LNCAP (cell line): ENCODE results near the gene WFIKKN1.

ENCODE experiments used
- CTCF ChIP-seq: fragments of 450-650 bp; IDR thresholded peaks from 2 replicates; pipeline ENCODE4 v1.5.1; 2017; ENCODE audit warnings: mild to moderate bottlenecking

The WFIKKN1 gene

GRCh38 chr16:677316-678190 lies 46.8 kb downstream of the WFIKKN1 start:
- no peak for TF ChIP-seq CTCF

DNA sequence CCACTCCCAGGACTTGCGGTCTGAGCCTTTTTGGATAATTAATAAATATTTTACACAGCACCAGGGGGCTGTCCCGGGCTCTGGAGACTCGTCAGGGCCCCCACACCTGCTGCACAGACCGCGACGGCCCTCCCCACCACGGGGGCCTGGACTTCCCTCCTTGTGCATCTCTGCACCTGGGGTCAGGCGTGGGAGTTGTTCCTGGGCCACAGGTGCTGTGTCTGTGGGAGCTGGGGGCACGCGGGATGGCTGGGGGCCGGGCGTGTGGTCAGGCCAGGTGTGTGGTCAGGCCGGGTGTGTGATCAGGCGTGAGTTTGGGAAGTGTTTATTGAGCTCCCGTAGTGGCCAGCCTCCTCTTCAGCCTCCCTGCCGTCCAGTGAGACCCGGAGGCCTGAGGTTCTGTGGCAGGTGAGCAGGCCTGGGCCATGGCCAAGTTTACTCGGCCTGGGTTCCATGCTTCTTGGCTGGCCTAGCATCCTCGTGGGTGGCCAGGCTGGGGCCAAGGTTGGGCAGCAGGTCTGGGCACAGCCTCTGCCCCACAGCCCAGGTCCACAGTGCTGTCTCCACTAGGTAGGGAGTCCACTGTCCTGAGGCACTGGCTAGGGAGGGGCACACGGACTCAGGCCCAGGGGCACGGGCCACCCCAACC lies 47.5 kb downstream of the WFIKKN1 start:
- no peak for TF ChIP-seq CTCF

- TF ChIP-seq CTCF = no peak
These were observed 48.4 kb downstream of the WFIKKN1 start for GRCh38 chr16:678858-679813.

DNA sequence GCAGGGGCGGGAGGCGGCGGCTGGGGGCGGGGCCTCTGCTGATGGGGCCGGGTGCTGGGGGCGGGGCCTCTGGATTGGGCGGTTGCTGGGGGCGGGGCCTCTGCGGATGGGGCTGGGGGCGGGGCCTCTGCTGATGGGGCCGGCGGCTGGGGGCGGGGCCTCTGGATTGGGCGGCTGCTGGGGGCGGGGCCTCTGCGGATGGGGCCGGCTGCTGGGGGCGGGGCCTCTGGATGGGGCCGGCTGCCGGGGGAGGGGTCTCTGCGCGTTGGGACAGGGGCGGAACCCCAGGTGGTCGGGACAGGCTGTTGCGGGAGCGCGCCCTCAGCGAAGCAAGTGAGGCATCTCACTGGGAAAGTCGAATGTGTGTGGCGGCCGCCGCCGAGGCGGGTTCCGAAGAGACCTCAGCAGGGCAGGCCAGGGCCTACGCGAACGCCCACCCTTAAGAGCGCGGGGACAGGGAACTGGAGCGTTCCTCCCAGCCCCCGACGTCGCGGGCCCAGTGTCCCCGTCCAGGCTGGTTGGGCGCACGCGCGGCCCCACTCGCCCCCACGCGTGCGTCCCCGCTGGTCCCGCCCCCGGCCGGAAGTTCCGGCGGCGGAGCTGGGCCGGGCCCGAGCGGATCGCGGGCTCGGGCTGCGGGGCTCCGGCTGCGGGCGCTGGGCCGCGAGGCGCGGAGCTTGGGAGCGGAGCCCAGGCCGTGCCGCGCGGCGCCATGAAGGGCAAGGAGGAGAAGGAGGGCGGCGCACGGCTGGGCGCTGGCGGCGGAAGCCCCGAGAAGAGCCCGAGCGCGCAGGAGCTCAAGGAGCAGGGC lies 49.2 kb downstream of the WFIKKN1 start, which contains the start of gene STUB1:
Gene STUB1, plus strand, starts transcription at position 597 of the 811 bp plus-strand sequence. Its CDS starts 116 bp downstream, at position 713.
- TF ChIP-seq CTCF = no peak

DNA sequence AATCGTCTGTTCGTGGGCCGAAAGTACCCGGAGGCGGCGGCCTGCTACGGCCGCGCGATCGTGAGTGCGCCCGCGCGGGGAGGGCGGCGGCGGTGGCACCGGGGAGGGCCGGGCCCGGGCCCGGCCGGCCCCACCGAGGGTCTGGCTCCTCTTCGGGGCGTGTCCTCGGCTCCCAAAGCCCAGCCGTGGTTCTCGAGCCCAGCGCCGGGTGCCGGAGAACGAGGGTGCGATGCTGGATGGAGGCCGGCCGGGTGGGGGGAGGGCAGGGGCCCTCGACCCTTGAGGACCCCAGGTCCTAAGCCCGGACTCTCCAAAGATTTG lies 49.8 kb downstream of the WFIKKN1 start:
- TF ChIP-seq CTCF = no peak

- TF ChIP-seq CTCF = peak; percentile 30; the same call in 1 of the 2 replicates
These were observed 50.4 kb downstream of the WFIKKN1 start for GRCh38 chr16:680967-681745.
